Measurements from ENCODE around the gene SLC35A1. TPM values are rescaled to one million over a fixed set of nuclear protein-coding genes. Genes with fewer than 3 reads are reported as not detected.

SLC35A1 gene
- total RNA-seq, 1 donor from 2014 or later, result 19.4 TPM

DNA sequence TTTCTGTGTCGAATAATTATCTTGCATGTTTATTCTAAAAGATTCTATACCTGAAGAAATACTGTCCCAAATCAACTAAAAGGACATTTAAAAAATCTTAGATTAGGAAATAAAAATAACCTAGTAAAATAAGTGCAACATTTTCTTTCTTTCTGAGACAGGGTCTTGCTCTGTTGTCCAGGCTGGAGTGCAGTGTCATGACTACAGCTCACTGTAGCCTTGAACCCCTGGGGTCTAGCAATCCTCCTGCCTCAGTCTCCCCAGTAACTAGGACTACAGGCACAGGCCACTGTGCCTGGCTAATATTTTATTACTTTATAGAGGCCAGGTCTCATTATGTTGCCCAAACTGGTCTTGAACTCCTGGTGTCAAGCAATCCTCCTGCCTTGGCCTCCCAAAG lies 68.3 kb downstream of the SLC35A1 start:
- Mint-ChIP-seq H3K27ac (no peak overlapping the region), H3K4me3 (no peak overlapping the region), H3K9me3 (no peaks in the 10 kb centered on the region), H3K27me3 (no peaks in the 10 kb centered on the region), H3K36me3 (peaks cover 25% of the 10 kb centered on the region), H3K4me1 (ENCODE audit: unreplicated experiment) (no peaks in the 10 kb centered on the region)
- no peak for DNase-seq (ENCODE audit: extremely low spot score, unreplicated experiment)
- TF ChIP-seq, protein P1, sequence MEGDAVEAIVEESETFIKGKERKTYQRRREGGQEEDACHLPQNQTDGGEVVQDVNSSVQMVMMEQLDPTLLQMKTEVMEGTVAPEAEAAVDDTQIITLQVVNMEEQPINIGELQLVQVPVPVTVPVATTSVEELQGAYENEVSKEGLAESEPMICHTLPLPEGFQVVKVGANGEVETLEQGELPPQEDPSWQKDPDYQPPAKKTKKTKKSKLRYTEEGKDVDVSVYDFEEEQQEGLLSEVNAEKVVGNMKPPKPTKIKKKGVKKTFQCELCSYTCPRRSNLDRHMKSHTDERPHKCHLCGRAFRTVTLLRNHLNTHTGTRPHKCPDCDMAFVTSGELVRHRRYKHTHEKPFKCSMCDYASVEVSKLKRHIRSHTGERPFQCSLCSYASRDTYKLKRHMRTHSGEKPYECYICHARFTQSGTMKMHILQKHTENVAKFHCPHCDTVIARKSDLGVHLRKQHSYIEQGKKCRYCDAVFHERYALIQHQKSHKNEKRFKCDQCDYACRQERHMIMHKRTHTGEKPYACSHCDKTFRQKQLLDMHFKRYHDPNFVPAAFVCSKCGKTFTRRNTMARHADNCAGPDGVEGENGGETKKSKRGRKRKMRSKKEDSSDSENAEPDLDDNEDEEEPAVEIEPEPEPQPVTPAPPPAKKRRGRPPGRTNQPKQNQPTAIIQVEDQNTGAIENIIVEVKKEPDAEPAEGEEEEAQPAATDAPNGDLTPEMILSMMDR (conservative IDR thresholded peaks at IDR 0.05), result no peak

DNA sequence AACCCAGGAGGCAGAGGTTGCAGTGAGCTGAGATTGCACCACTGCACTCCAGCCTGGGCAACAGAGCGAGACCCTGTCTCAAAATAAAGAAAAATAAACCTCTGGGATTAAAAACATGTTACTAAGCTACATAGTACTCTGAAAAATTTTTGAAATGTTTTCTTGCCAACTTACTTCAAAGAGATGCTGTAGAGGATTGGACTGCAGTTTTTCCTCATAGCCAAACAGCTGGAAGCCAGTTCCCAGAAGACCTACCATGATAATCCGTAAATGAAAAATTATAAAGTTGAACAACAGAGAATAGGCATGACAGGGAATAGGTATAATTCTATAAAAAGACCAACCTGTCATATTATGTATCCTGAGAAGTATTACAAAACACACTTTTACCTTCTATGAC lies 69.0 kb downstream of the SLC35A1 start:
- Mint-ChIP-seq H3K4me3 (no peak overlapping the region), H3K36me3 (peaks cover 26% of the 10 kb centered on the region), H3K4me1 (ENCODE audit: unreplicated experiment) (no peaks in the 10 kb centered on the region), H3K9me3 (no peaks in the 10 kb centered on the region), H3K27ac (no peak overlapping the region), H3K27me3 (no peaks in the 10 kb centered on the region)
- TF ChIP-seq, protein P1 (conservative IDR thresholded peaks at IDR 0.05), result no peak
- no peak for DNase-seq (ENCODE audit: extremely low spot score, unreplicated experiment)

DNA sequence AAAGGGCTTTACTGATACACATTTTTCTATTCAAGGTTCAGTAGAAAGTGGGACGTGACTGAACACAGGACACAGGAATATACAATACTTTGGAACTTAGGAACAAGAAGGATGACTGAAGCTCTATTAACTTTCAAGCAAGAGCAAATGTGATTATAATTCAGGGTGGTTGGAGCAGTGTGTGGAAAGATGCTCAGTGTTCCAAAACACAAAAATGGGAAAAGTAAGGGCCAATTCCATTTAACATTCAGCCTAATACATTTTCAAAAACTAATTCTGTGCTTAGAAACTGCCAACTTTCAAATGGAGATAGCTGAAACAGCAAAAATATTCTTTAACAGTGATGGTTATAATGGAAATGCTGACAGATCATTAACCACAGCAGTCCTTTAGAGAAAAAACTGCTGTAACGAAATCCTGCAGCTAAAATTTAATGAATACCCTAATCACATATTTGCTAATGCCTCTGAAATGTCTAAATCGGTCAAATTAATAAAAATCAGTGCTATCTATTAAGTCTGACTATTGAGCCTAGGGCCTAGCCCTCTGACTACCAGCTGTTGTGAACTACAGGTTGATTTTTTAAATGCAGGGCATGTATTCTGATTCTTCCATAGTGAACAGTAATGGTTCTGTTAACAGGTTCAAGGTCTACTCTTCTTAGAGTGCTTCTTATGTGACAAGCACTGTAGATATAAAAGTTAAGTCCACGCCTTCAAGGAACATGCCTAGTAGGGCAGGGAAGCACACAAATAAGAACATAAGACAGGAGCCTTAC lies 71.1 kb downstream of the SLC35A1 start:
- Mint-ChIP-seq H3K27ac (no peak overlapping the region), H3K36me3 (peaks cover 23% of the 10 kb centered on the region), H3K9me3 (no peaks in the 10 kb centered on the region), H3K4me1 (ENCODE audit: unreplicated experiment) (no peaks in the 10 kb centered on the region), H3K4me3 (no peak overlapping the region), H3K27me3 (no peaks in the 10 kb centered on the region)
- TF ChIP-seq, protein P1 (conservative IDR thresholded peaks at IDR 0.05), result no peak
- DNase-seq (ENCODE audit: extremely low spot score, unreplicated experiment), result no peak

DNA sequence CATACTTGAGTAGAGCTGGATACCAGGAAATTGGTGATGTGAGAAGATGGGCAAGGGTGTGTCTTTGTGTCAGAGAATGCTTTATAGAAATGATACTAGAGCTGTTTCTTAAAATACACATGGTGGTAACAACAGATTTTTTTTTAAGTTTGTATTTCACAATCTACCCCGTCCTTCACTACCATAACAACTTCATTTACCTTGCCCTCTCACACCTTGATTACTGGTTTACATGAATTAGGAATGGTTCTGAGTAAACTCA lies 71.6 kb downstream of the SLC35A1 start:
- peaks cover 21% of the 10 kb centered on the region for H3K36me3 Mint-ChIP-seq
- H3K4me3 Mint-ChIP-seq, result no peak overlapping the region
- H3K27me3 Mint-ChIP-seq, result no peaks in the 10 kb centered on the region
- no peaks in the 10 kb centered on the region for H3K4me1 Mint-ChIP-seq (ENCODE audit: unreplicated experiment)
- TF ChIP-seq, protein P1 (conservative IDR thresholded peaks at IDR 0.05), result no peak
- no peaks in the 10 kb centered on the region for H3K9me3 Mint-ChIP-seq
- no peak overlapping the region for H3K27ac Mint-ChIP-seq
- no peak for DNase-seq (ENCODE audit: extremely low spot score, unreplicated experiment)

DNA sequence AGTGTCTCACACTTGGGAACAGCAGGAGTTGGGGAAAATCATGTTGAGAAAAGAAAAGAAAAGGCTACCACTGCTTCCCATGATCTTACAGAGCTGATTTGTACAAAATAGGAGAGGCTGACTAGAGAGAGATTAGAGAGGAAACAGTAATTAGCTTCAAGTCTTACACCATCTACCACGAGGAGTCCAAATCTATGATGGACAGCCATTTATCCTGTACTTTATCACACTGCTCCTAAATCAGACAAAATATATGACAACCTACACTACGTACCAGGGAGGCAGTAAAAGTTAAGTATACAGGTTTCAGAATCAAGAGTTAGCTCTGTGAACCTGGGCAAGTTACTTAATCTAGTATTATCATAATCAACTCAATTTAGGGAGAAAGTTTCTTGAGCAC lies 79.0 kb downstream of the SLC35A1 start:
- Mint-ChIP-seq H3K9me3 (no peaks in the 10 kb centered on the region), H3K4me1 (ENCODE audit: unreplicated experiment) (no peaks in the 10 kb centered on the region), H3K27me3 (no peaks in the 10 kb centered on the region), H3K4me3 (no peak overlapping the region), H3K27ac (no peak overlapping the region), H3K36me3 (peaks cover 34% of the 10 kb centered on the region)
- no peak for DNase-seq (ENCODE audit: extremely low spot score, unreplicated experiment)
- TF ChIP-seq, protein P1 (conservative IDR thresholded peaks at IDR 0.05), result no peak
